ENCODE results near the gene SDK1.
A peak's percentile ranks its signal among the peaks of the same experiment; 100 is the strongest.

The SDK1 gene

DNA sequence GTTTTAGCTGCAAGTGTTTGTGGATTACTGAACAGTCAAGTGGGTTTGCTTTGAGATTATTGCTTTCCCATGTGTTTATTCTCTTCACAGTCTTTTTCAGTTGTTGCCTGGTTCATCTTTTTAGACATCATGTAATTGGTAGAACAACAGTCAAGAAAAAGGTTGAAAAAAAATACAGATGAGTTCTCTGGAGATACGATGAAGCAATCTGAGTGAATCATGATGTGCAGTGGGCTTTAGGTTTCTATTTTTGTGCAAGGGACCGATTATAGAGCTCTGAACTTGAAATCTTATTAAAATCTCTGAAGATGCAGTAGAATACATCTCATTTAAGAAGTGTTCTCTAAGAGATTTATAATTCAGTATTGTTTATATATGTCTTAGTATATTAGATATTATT, 145.7 kb downstream of the SDK1 start:
- in situ Hi-C loops (cut with HindIII; ENCODE audit: low sequenced_read_pairs), result no loop called here
- H3K4me3 ChIP-seq (ENCODE audit: low read depth, low read length), result no peak overlapping the region

DNA sequence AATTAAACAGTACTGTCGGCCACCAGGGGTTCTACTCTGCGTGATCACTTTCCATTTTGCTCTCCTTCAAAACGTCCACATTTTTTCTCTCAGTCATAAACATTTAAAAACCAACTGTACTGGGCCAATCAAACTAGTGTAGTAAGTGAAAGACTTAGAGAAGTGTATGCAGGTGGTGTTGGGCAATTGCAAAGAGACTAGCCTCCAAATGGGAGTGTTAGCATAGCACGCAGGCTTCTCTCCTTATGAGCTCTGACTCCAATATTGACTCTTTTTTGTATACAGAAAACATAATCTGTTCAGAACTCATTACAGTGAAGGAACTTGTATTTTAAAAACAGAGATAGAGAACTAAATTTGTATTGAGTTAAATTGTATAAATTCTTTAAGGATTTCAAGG, 150.6 kb downstream of the SDK1 start:
- H3K4me3 ChIP-seq (ENCODE audit: low read depth, low read length), result no peak overlapping the region
- DNase-seq (ENCODE audit: low read depth, low spot score), result no peak
- in situ Hi-C loops (cut with HindIII; ENCODE audit: low sequenced_read_pairs), result no loop called here
- TF ChIP-seq, protein P1, sequence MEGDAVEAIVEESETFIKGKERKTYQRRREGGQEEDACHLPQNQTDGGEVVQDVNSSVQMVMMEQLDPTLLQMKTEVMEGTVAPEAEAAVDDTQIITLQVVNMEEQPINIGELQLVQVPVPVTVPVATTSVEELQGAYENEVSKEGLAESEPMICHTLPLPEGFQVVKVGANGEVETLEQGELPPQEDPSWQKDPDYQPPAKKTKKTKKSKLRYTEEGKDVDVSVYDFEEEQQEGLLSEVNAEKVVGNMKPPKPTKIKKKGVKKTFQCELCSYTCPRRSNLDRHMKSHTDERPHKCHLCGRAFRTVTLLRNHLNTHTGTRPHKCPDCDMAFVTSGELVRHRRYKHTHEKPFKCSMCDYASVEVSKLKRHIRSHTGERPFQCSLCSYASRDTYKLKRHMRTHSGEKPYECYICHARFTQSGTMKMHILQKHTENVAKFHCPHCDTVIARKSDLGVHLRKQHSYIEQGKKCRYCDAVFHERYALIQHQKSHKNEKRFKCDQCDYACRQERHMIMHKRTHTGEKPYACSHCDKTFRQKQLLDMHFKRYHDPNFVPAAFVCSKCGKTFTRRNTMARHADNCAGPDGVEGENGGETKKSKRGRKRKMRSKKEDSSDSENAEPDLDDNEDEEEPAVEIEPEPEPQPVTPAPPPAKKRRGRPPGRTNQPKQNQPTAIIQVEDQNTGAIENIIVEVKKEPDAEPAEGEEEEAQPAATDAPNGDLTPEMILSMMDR (IDR thresholded peaks at IDR 0.05; ENCODE audit: low read depth, low read length), result no peak

More for the DNA sequence above, 145.7 kb downstream of the SDK1 start:
- no peak for DNase-seq (ENCODE audit: low read depth, low spot score)
- TF ChIP-seq, protein P1 (IDR thresholded peaks at IDR 0.05; ENCODE audit: low read depth, low read length), result no peak

DNA sequence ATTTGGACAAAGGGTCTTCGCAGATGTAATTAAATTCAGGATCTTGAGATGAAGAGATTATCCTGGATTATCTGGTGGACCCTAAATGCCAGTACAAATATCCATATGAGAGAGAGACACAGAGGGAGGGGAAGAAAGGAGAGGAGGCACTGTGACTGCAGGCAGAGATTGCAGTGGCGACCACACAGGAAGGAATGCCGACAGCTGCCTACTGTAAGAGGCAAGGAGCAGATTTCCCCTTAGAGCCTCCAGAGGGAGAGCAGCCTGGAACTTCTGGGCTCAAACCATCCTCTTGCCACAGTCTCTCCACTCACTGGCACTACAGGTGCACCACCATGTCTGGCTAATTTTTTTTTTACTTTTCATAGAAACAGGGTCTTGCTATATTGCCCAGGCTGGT, 152.3 kb downstream of the SDK1 start:
- no peak overlapping the region for H3K4me3 ChIP-seq (ENCODE audit: low read depth, low read length)
- TF ChIP-seq, protein P1 (IDR thresholded peaks at IDR 0.05; ENCODE audit: low read depth, low read length), result no peak
- no peak for DNase-seq (ENCODE audit: low read depth, low spot score)
- in situ Hi-C loops (cut with HindIII; ENCODE audit: low sequenced_read_pairs), result no loop called here

DNA sequence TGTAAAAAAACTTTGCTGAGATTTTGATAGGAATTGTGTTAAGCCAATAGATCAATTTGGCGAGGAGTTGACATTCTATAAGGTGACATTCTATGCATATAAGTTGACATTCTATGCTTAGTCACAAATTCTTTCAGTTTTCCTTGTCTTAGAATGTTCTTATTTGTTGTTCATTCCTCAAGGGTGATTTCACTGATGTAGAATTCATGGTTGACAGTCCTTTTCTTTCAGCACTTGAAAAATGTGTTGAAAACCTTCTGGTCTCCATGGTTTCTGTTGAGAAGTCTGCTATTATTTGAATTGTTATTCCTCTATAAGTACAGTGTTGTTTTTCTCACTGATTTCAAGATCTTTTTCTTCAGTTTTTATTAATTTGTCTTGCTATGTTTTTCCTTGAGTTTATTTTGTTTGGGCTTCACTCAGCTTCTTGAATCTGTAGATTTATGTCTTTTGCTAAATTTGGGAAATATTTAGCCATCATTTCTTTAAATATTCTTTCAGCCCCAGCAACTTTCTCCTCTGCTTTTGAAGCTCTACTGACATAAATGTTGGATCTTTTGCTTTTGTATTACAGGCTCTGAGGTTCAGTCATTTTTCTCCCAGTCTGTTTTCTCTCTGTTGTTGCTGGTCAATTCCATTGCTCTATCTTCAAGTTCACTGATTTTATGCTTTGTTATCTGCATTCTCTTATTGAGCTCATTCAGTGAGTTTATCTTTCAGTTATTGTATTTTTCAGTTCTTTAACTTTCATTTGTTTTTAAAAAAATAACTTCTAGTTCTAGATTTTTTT, 154.9 kb downstream of the SDK1 start:
- no peak overlapping the region for H3K4me3 ChIP-seq (ENCODE audit: low read depth, low read length)
- DNase-seq (ENCODE audit: low read depth, low spot score), result peak; percentile 72
- in situ Hi-C loops (cut with HindIII; ENCODE audit: low sequenced_read_pairs), result no loop called here
- TF ChIP-seq, protein P1 (IDR thresholded peaks at IDR 0.05; ENCODE audit: low read depth, low read length), result no peak

DNA sequence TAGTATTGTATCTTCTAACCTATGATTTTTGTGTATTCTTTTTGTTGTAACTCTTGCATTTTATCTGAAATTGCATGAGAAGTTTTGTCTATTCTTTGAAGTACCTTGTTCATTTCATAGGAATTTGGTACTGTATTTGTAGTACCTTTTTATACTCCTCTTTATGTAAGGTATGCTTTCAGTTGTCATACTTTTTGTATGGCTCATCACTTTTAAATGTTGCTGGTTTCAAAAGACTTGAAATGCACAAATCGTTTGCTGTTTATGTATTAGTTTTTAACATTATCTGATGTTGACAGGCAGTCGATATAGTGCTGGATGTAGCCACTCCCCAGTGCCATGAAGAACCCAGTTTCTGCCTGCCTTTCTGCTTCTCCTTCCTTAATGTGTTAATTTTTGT, 158.1 kb downstream of the SDK1 start:
- in situ Hi-C loops (cut with HindIII; ENCODE audit: low sequenced_read_pairs), result no loop called here
- TF ChIP-seq, protein P1 (IDR thresholded peaks at IDR 0.05; ENCODE audit: low read depth, low read length), result no peak
- no peak overlapping the region for H3K4me3 ChIP-seq (ENCODE audit: low read depth, low read length)
- no peak for DNase-seq (ENCODE audit: low read depth, low spot score)

DNA sequence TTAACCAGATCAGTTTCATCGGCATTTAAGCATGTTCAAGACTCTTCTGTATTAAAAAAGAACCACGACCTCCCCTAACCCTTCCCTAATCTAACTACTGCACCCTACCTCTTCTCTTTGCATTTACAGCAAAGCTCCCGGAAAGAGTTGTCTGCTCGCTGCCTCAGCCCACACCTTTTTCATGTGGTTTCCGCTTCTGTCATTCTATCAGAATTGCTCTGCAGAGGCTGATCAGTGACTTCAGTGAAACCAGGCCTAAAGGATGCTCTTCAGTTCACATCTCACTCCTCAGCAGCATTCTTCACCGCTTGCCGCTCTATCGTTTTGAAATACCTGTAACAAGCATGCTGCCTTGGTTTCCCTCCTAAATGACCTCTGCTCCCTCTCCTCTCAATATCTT, 160.9 kb downstream of the SDK1 start:
- in situ Hi-C loops (cut with HindIII; ENCODE audit: low sequenced_read_pairs), result no loop called here
- no peak for DNase-seq (ENCODE audit: low read depth, low spot score)
- H3K4me3 ChIP-seq (ENCODE audit: low read depth, low read length), result no peak overlapping the region
- TF ChIP-seq, protein P1 (IDR thresholded peaks at IDR 0.05; ENCODE audit: low read depth, low read length), result no peak

Measured in astrocyte of the spinal cord (primary cell).